ENCODE data around the gene MCEMP1.

MCEMP1 gene

GRCh38 chr19:7672522-7672921, 4.4 kb upstream of the MCEMP1 start:
- no peak for DNase-seq (ENCODE audit: low spot score)

DNA sequence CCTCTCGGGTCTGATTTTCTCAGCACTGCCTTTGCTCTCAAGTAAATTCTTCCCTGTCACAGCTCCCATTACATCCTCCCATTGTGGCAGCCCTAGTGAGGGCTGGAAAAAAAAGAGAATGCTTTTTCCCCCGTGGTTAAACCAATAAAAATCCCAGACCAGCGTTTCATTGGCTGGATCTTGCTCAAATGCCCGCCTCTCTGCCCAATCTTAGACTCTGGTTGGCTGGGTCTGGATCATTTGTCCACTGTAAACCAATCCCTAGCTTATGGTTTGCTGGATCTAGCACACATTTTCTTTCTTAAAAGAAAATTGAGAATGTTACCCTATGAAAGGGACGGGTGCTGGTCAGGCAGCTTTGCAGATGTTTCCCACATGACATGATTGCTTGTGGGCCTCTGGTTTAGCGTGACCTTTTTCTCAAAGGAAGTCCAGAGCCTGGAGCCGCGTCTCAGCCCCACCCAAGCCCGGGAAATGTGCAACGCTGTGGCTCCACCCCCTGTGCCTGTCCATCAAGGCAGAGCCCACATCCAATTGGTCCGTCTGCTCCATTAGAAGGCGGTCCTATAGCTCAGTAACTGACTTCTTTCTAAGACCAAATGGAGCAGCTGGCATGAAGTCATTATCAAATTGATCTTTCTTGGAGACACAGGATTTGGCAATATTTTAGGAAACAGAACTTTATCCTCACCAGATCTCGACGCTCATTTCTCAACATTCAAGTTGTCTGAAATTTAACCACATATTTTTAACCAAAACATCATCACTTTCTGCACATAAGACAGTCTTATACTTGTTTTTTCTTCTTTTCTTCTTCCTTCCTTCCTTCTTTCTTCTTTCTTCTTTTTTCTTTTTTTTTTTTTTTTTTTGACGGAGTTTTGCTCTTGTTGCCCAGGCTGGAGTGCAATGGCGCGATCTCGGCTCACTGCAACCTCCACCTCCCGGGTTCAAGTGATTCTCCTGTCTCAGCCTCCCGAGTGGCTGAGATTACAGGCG, 2.6 kb upstream of the MCEMP1 start:
- DNase-seq (ENCODE audit: low spot score), result no peak

GRCh38 chr19:7676376-7676775, 514 bp upstream of the MCEMP1 start:
- DNase-seq (ENCODE audit: low spot score), result no peak

DNA sequence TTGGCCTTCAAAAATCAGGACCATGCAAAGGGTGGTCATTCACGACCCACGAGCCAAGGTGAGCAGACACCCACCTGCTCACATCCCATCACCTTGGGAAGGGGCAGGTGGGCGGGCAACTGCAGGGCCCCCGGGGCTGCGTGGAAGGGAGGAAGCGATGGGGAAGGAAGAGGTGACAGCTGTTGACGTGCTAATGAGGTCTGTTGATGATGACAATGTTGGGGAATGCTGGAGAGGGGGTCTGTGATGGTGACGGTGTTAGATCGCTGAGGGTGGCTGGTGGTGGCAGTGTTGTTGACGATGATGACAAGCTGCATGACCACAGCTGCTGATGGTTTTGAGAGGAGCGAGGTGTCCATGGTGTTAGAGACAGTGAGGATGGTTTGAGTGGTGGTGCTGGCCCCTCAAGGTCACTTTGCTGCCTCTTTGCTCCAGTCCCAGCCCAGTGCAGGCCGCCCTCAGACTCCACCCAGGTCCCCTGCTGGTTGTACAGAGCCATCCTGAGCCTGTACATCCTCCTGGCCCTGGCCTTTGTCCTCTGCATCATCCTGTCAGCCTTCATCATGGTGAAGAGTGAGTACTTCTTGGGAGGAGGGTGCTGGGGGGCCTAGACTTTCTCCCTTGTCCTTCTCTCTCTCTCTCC, 900 bp downstream of the MCEMP1 start:
- no peak for DNase-seq (ENCODE audit: low spot score)

DNA sequence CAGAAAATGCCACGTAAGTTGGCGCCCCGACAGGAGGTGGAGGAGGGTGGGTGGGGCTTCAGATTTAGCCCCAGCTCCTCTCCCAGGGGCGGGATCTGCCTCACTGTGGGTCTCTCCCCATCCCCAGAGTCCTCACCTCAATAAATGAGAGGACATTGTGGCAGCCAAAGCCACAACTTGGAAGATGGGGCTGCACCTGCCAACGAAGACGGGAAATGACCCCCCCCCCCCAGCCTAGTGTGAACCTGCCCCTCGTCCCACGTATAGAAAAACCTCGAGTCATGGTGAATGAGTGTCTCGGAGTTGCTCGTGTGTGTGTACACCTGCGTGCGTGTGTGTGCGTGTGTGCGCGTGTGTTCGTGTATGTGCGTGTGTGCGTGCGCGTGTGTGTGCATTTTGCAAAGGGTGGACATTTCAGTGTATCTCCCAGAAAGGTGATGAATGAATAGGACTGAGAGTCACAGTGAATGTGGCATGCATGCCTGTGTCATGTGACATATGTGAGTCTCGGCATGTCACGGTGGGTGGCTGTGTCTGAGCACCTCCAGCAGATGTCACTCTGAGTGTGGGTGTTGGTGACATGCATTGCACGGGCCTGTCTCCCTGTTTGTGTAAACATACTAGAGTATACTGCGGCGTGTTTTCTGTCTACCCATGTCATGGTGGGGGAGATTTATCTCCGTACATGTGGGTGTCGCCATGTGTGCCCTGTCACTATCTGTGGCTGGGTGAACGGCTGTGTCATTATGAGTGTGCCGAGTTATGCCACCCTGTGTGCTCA, 2.3 kb downstream of the MCEMP1 start:
- no peak for DNase-seq (ENCODE audit: low spot score)

- DNase-seq (ENCODE audit: low spot score), result no peak
Measured at GRCh38 chr19:7679771-7680605, 3.1 kb downstream of the MCEMP1 start.

DNA sequence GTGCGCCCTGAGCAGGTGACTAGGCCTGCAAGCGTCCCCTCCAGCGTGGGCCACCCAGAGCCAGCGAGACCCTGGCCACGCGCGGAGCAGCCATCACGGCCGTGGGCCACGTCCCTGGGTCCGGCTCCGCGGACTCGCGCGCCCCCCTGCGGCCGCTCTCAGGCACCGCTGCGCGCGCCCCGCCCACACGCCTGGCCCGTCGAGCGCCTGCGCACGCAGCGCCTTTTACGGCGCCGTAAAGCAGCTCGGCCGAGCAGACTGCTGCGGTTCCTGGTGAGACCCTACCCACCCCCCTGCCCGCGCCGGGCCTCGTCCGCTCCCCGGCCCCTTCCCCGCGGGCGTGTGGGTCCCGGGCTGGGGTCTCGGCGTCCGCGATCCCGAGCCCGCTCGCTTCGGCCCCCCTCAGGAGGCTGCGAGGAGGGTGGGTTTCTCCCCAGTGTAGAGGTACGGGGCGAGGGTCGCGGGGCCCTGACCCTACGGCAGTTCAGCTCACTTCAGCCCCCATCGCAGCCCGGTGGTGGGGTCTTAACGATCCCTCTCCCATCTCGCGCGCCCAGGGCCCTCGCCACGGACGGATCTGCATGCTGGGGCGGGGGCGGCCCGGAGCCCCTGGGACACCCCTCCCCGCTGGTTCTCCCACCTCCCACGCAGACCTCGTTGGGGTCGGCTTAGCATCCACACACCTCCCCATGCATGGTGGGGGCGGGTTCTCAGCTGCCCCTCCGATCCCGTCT, 3.9 kb downstream of the MCEMP1 start, which contains the start of gene TRAPPC5:
Gene TRAPPC5 (plus strand): TSS at position 228 of the 734 bp plus-strand sequence. CDS start 1,421 bp downstream, outside the sequence.
- peak; percentile 75 for DNase-seq (ENCODE audit: low spot score)

DNA sequence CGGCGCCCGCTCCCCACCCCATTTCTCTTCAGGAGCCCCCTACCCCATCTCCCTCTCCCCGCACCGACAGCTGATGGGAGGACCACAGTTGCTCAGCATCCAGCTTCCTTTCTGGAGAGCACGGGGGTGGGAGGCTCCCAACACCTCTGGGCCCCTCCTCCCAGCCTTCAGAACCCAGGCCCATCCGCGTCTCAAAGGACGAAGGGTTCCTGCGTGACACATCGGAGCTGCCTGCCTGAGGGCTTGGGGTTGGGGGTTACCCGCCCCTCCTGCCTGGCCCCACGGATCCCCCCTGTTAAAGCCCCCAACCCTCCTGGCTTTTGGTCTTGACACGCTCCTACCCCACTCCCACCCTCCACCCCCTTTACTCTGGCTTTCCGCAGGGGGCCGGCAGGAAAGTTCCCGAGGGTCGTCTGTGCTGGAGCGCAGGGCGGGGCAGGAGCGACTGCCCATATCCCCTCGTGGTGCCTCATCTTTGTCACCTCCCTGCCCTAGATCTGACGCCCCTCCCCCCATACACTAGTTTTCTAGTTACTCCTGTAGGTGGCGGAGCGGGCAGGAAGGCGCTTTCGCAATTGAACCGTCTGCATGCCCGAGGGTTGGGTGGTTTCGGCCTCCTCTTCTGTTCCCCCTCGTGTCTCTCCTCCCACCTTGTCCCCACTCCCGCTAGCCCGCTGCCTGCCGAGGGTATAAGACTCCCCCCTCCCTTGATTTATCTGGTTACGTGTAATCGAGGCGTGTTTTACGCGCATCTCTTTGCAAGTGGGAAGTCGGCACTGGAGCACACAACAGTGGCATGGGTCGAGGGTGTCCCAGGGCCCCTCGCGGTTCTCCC, 4.7 kb downstream of the MCEMP1 start:
- DNase-seq (ENCODE audit: low spot score), result peak; percentile 47

GRCh38 chr19:7682175-7682855, 5.4 kb downstream of the MCEMP1 start:
- no peak for DNase-seq (ENCODE audit: low spot score)

DNA sequence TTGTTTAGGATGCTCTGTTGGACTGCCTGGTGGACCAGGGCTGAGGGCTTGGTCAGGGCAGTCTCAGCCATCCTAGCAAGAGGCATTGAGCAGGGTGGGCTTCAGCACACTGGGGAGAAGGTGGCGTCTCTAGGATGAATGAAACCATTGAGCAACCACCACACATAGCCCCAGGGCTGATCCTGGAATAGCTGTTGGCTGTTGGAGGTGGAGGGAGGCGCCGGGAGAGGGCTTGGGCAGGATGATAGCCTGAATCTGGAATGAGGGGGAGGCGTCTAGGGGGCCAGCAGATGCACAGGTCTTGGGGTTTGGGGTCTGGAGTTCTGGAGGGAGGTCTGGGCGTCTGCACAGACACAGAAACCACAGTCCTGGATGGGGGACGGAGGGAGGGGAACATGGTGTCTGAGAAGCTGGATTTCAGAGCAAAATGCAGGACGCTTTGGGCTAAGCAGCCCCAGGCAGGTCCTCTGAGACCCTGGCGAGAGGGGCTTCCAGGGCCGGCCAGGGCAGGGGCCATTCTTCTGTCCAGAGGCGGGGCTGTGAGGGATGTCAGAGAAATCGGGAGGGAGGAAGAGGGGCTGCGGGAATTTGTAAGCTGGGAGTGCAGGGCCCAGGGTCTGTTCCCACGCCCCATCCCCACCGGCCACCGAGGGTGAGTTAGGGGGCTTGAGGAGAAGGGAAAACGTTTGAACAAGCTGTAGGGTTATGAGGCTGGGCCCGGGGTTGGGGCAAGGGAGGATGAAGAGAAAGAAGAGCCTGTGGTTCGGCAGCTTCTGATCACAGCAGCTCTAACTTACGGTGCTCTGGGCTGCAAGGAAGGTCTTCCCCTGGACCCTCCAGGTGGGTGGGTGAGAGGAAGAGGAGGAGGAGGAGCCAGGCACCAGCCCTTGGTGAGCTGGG, 8.9 kb downstream of the MCEMP1 start:
- no peak for DNase-seq (ENCODE audit: low spot score)

DNA sequence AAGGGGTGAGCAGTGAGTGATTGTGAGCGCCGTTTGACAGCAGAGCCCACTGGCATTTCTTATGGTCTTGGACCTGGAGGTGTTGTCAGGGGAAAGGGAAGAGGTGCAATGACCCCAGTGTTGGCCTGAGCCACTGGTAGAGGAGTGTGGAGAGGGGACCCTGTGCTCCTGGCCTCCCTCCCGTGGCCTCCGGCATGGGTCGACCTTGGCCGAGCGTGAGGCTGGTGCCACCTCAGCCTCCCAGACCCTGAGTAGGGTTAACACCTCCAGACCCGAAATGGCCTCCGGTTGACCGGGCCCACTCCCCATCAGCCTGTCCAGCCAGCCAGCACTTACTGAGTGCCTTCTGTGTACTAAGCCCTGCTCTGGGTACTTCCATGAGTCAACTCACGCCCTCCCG, 10.3 kb downstream of the MCEMP1 start:
- no peak for DNase-seq (ENCODE audit: low spot score)

DNA sequence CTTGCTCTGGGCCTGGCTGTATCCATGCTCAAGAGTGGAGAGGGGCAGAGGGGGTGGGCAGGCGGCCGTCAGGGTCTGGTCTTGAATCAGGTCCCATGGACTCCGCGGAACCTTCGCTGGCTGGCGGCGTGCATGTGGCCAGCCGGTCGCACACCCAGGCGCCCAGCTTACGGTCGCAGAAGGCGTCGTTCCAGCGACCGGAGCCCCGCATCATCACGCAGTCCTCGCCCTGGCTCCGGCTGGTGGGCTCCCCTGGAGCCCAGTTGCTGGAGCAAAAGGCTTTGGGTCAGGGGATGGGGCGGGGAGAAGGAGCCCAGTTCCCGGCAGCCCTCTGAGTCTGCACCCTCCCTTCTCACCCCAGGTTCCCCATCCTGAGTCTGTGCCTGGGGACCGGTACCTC, 12.3 kb downstream of the MCEMP1 start:
- DNase-seq (ENCODE audit: low spot score), result no peak

GRCh38 chr19:7690779-7691258, 13.9 kb downstream of the MCEMP1 start:
- no peak for DNase-seq (ENCODE audit: low spot score)

DNA sequence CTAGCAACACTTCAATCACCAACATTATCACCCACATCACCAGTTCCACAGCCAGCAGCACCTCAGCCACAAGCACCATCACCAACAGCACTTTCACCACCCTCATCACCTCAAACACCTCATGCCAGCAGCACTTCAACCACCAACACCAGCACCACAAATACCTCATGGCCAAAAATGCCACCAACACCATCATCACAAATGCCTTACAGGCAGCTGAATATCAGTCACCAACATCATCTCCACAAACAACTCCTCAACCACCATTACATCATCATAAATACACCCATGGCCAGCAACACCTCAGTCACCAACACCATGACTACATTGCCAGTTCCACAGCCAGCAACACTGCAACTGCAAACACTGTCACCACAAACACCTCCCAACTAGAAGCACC, 14.6 kb downstream of the MCEMP1 start:
- no peak for DNase-seq (ENCODE audit: low spot score)

DNA sequence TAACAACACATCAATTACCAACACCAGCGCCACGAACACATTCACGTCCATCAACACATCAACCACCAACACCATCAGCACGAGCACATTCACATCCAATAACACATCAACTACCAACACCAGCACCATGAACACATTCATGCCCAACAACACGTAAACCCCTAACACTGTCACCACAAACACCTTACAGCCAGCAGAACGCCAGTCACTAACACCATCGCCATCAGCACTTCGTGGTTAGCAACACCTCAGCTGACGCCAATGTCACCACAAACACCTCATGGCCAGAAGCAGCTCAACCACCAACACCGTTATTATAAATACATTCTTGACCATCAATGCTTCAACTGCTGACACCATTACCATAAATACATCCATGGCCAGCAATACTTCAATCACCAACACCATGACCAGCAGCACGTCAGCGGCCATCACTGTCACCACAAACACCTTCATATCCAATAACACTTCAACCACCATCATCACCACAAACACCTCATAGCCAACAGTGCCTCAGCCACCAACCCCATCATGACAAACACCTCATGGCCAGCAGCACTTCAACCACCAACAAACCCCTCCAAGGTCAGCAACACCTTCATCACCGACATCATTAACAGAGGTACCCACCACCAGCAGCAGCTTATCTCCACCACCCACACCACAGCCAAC, 15.7 kb downstream of the MCEMP1 start:
- DNase-seq (ENCODE audit: low spot score), result no peak

GRCh38 chr19:7694499-7694898, 17.6 kb downstream of the MCEMP1 start:
- no peak for DNase-seq (ENCODE audit: low spot score)

DNA sequence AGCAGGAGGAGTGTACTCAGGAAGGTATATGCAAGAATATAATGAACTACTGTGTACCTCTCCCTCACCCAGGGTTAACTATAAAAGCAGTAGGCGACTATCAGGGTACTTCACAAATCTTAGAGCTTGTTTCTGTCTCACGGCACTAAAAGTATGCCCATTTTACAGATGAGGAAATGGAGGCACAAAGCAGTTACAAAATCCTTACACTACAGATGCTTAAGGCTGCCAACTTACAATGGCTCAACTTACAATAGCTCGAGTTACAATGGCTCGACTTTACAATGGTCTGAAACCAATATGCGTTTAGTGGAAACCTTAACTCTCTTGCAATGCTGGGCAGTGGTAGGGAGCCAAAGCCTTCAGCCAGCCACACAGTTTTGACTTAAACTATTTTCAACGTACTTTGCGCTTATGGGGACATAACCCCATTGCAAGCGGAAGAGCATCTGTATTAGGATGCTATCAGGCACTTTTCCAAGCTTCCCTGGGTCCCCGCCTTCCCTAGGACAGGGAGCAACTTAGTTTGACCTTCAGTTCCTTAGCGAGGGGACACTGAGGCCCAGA, 20.9 kb downstream of the MCEMP1 start:
- DNase-seq (ENCODE audit: low spot score), result no peak

Measured in globus pallidus (tissue), 1 donor.